ENCODE data around the gene CCDC59. TPM values are rescaled to one million over a fixed set of nuclear protein-coding genes. Genes with fewer than 3 reads are reported as not detected.
A peak's percentile ranks its signal among the peaks of the same experiment; 100 is the strongest.

The CCDC59 gene, protein sequence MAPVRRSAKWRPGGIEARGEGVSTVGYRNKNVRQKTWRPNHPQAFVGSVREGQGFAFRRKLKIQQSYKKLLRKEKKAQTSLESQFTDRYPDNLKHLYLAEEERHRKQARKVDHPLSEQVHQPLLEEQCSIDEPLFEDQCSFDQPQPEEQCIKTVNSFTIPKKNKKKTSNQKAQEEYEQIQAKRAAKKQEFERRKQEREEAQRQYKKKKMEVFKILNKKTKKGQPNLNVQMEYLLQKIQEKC
- total RNA-seq = 10 to 100 TPM in 3 of 4 donors, 1 to 10 TPM in 1; 5.8 to 62.5 (median 35.3) TPM

DNA sequence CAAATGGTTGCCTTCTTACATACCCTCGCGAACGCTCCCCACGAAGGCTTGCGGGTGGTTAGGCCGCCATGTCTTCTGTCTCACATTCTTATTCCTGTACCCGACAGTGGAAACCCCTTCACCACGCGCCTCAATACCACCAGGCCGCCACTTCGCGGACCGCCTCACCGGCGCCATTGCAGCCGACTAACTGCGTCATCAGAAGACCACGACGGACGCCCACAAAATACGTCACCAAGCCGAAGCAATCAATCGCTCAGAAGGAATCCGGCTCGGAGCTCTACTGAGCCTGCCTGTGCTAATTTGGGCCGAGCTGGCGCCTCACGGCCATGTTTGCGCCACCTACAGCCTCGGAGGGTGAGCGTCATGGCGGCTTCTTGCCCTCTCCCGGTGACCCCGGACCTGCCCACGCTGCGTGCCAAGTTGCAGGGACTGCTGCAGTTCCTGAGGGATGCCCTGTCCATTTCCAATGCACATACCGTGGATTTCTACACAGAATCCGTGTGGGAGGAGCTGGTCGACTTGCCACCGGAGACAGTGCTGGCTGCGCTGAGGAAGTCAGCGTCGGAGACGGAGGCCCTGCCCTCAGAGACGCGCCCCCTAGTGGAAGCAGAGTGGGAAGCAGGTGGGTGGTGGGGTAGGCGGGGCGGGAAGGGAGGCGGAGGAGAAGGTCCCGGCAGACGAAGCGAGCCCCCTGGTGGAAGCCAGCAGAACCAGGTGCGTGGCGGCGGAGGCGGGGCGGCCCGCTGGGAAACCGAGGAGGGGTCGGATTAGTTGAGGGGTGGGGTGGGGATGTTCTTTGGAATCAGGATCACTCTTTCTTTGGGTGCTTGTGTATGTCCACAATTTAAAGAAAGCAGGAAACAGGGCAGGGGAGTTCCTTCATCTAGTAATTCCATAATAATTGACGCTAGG lies at the start of gene CCDC59, which contains the start of gene METTL25:
TSS of gene CCDC59 (minus strand) at position 188 of the 915 bp plus-strand sequence. CDS start at position 177, 11 bp downstream.
TSS of gene METTL25 (plus strand) at position 330 of the 915 bp plus-strand sequence. CDS start at position 367, 37 bp downstream.
- 0% methylated on average over 1 to 61 of the region's 61 CpGs for WGBS, 2 donors (ENCODE audit: low coverage in 1 of 2)
- H3K4me3 ChIP-seq = peak within 1 kb of the TSS; percentile 71 to 86 (median 82)
- intact Hi-C loops (cut with DNase I; ENCODE audit: low total_unique reads) (loop anchor here (10.0 kb wide), 1 partner anchor 714 kb away; no protein-coding TSS in a partner anchor), in situ Hi-C loops (cut with MboI; ENCODE audit: low pct_ligation_motif_present in 1 of 4, low pct_unique_long_range_greater_than_20kb in 1 of 4, low sequenced_read_pairs in 3 of 4) (no loop called here)
- peaks cover 4 to 41% (median 24%) of the 10 kb centered on the region in 4 donors for H3K4me1 ChIP-seq
- DNase-seq = peak; percentile 99
- peak within 1 kb of the TSS; percentile 88 to 95 (median 89) for H3K27ac ChIP-seq
- H3K36me3 ChIP-seq = peaks cover 0 to 19% (median 5%) of the 10 kb centered on the region in 4 donors
- H3K27me3 ChIP-seq = no peaks in the 10 kb centered on the region
- TF ChIP-seq EP300 (IDR thresholded peaks at IDR 0.05; ENCODE audit: low read depth) = no peak
- TF ChIP-seq POLR2A (IDR thresholded peaks at IDR 0.05) = peak; percentile 90
- peak; percentile 89 to 91 (median 90) for TF ChIP-seq POLR2AphosphoS5 (IDR thresholded peaks at IDR 0.05)
- TF ChIP-seq, protein P1, sequence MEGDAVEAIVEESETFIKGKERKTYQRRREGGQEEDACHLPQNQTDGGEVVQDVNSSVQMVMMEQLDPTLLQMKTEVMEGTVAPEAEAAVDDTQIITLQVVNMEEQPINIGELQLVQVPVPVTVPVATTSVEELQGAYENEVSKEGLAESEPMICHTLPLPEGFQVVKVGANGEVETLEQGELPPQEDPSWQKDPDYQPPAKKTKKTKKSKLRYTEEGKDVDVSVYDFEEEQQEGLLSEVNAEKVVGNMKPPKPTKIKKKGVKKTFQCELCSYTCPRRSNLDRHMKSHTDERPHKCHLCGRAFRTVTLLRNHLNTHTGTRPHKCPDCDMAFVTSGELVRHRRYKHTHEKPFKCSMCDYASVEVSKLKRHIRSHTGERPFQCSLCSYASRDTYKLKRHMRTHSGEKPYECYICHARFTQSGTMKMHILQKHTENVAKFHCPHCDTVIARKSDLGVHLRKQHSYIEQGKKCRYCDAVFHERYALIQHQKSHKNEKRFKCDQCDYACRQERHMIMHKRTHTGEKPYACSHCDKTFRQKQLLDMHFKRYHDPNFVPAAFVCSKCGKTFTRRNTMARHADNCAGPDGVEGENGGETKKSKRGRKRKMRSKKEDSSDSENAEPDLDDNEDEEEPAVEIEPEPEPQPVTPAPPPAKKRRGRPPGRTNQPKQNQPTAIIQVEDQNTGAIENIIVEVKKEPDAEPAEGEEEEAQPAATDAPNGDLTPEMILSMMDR (IDR thresholded peaks at IDR 0.05) = peak; percentile 98 to 100 (median 99)
- no peaks in the 10 kb centered on the region for H3K9me3 ChIP-seq

DNA sequence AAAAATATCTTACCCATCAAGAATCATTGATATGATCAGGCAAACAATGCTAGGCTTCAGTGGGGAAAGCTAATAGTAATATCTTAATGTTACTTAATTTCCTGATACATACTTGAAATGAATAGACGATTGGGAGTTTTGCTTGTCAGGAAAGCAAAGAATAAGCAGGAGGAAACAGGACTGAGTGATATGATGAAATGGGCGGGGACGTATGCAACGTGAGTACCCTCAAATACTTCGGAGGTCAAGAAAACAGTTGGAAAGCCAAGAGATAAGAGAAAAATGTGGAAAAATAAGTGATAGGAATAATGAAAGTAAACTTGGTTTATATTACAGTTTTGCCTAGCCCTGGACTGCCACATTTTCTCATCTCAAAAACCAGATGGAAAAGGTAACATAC lies 49.3 kb upstream of the CCDC59 start:
- DNase-seq = no peak
- TF ChIP-seq EP300 (IDR thresholded peaks at IDR 0.05; ENCODE audit: low read depth) (no peak), POLR2AphosphoS5 (IDR thresholded peaks at IDR 0.05) (no peak), POLR2A (IDR thresholded peaks at IDR 0.05) (no peak)
- TF ChIP-seq, protein P1 (IDR thresholded peaks at IDR 0.05) = no peak
- WGBS, 2 donors (ENCODE audit: low coverage in 1 of 2) = 72 to 90% methylated on average over 5 of the region's 5 CpGs
- no peaks in the 10 kb centered on the region for H3K36me3 ChIP-seq
- H3K27me3 ChIP-seq = no peaks in the 10 kb centered on the region
- no peaks in the 10 kb centered on the region for H3K9me3 ChIP-seq
- no peak overlapping the region for H3K4me3 ChIP-seq
- in situ Hi-C loops (cut with MboI; ENCODE audit: low pct_ligation_motif_present in 1 of 4, low pct_unique_long_range_greater_than_20kb in 1 of 4, low sequenced_read_pairs in 3 of 4) (no loop called here), intact Hi-C loops (cut with DNase I; ENCODE audit: low total_unique reads) (no loop called here)
- no peaks in the 10 kb centered on the region for H3K4me1 ChIP-seq
- no peak overlapping the region for H3K27ac ChIP-seq

DNA sequence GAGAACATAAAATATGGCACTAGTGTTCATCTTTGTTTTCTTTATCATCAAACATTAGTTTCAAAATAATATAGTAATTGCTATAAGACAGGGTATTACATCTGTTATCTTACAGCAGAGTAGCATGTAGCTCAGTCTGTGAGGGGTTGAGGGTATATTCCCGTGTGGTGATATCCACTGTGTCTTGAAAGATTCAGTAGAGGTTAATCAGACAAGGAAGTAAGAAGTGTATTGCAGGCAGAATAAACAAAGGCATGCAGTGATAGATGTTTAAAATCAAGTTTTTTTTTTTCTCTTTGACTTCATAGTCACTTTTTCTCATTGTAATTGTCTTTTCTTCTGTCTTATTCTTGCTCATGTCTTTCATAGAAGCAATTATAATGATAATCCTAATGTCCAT lies 48.5 kb upstream of the CCDC59 start:
- no peak overlapping the region for H3K4me3 ChIP-seq
- WGBS, 2 donors (ENCODE audit: low coverage in 1 of 2) = 46 to 56% methylated on average over 1 of the region's 1 CpG
- no peaks in the 10 kb centered on the region for H3K27me3 ChIP-seq
- H3K27ac ChIP-seq = no peak overlapping the region
- no peaks in the 10 kb centered on the region for H3K9me3 ChIP-seq
- in situ Hi-C loops (cut with MboI; ENCODE audit: low pct_ligation_motif_present in 1 of 4, low pct_unique_long_range_greater_than_20kb in 1 of 4, low sequenced_read_pairs in 3 of 4) = no loop called here
- no peaks in the 10 kb centered on the region for H3K36me3 ChIP-seq
- intact Hi-C loops (cut with DNase I; ENCODE audit: low total_unique reads) = no loop called here
- no peak for DNase-seq
- no peaks in the 10 kb centered on the region for H3K4me1 ChIP-seq
- TF ChIP-seq POLR2AphosphoS5 (IDR thresholded peaks at IDR 0.05) = no peak
- TF ChIP-seq, protein P1 (IDR thresholded peaks at IDR 0.05) = no peak
- TF ChIP-seq POLR2A (IDR thresholded peaks at IDR 0.05) = no peak
- no peak for TF ChIP-seq EP300 (IDR thresholded peaks at IDR 0.05; ENCODE audit: low read depth)

DNA sequence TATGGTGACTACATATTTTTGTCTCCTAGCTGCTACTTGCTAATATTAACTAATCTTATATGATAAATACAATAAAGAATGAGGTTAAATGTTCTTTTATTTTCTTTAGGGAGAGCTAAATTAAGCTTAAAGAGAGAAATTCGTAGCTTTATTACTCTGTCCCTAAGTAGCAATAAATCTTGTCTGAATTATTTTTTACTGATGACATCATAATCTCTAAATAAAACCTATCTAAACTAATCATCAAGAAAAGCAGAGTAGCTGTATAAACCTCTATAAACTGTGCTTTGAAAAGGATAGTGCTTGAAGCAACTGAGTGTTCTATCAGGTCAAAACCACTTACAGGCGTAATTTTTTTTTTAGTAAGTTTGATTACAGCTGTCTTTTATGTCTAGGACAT lies 42.6 kb upstream of the CCDC59 start:
- Histone ChIP-seq H3K4me3 (no peak overlapping the region), H3K4me1 (no peaks in the 10 kb centered on the region), H3K9me3 (no peaks in the 10 kb centered on the region), H3K27ac (no peak overlapping the region), H3K36me3 (peaks cover 0 to 13% (median 4%) of the 10 kb centered on the region in 4 donors), H3K27me3 (no peaks in the 10 kb centered on the region)
- no peak for TF ChIP-seq EP300 (IDR thresholded peaks at IDR 0.05; ENCODE audit: low read depth)
- TF ChIP-seq, protein P1 (IDR thresholded peaks at IDR 0.05) = no peak
- TF ChIP-seq POLR2AphosphoS5 (IDR thresholded peaks at IDR 0.05) = no peak
- no peak for TF ChIP-seq POLR2A (IDR thresholded peaks at IDR 0.05)
- in situ Hi-C loops (cut with MboI; ENCODE audit: low pct_ligation_motif_present in 1 of 4, low pct_unique_long_range_greater_than_20kb in 1 of 4, low sequenced_read_pairs in 3 of 4) (no loop called here), intact Hi-C loops (cut with DNase I; ENCODE audit: low total_unique reads) (no loop called here)
- no peak for DNase-seq
- WGBS, 2 donors (ENCODE audit: low coverage in 1 of 2) = 74 to 77% methylated on average over 2 of the region's 2 CpGs
